Ishikawa (cell line): ENCODE results near the gene TNNC1.

Experiments
- CEBPB ChIP-seq: IDR thresholded peaks from 2 replicates; pipeline ENCODE4 v1.6.1; 2012
- EP300 ChIP-seq: IDR thresholded peaks from 2 replicates; pipeline ENCODE4 v1.6.1; 2012; ENCODE audit warnings: borderline replicate concordance
- FOXM1 ChIP-seq: IDR thresholded peaks from 2 replicates; pipeline ENCODE4 v1.6.1; 2012; ENCODE audit warnings: low read depth, borderline replicate concordance
- MAX ChIP-seq: IDR thresholded peaks from 2 replicates; pipeline ENCODE4 v1.6.1; 2012
- NFIC ChIP-seq: IDR thresholded peaks from 2 replicates; pipeline ENCODE4 v1.6.1; 2012
- RAD21 ChIP-seq: IDR thresholded peaks from 2 replicates; pipeline ENCODE4 v1.6.1; 2012; ENCODE audit warnings: low read depth
- TAF1 ChIP-seq: IDR thresholded peaks from 2 replicates; pipeline ENCODE4 v1.6.1; 2012; ENCODE audit warnings: low read depth, mild to moderate bottlenecking
- USF1 ChIP-seq: IDR thresholded peaks from 2 replicates; pipeline ENCODE4 v1.6.1; 2012
- YY1 ChIP-seq: IDR thresholded peaks from 2 replicates; pipeline ENCODE4 v1.6.1; 2012; ENCODE audit warnings: low read depth
- ZBTB7A ChIP-seq: IDR thresholded peaks from 2 replicates; pipeline ENCODE4 v1.6.1; 2012; ENCODE audit warnings: low read depth
- TF ChIP-seq, protein P1 (sequence below): IDR thresholded peaks from 2 replicates; pipeline ENCODE4 v1.6.1; 2012; ENCODE audit warnings: low read depth, mild to moderate bottlenecking

GRCh38 chr3:52438104-52438376 lies 15.8 kb downstream of the TNNC1 start:
- no peak for TF ChIP-seq YY1
- no peak for TF ChIP-seq EP300
- TF ChIP-seq NFIC: no peak
- no peak for TF ChIP-seq TAF1
- TF ChIP-seq RAD21: no peak
- no peak for TF ChIP-seq FOXM1
- no peak for TF ChIP-seq USF1
- no peak for TF ChIP-seq MAX
- no peak for TF ChIP-seq ZBTB7A
- TF ChIP-seq CEBPB: no peak
- TF ChIP-seq, protein P1, sequence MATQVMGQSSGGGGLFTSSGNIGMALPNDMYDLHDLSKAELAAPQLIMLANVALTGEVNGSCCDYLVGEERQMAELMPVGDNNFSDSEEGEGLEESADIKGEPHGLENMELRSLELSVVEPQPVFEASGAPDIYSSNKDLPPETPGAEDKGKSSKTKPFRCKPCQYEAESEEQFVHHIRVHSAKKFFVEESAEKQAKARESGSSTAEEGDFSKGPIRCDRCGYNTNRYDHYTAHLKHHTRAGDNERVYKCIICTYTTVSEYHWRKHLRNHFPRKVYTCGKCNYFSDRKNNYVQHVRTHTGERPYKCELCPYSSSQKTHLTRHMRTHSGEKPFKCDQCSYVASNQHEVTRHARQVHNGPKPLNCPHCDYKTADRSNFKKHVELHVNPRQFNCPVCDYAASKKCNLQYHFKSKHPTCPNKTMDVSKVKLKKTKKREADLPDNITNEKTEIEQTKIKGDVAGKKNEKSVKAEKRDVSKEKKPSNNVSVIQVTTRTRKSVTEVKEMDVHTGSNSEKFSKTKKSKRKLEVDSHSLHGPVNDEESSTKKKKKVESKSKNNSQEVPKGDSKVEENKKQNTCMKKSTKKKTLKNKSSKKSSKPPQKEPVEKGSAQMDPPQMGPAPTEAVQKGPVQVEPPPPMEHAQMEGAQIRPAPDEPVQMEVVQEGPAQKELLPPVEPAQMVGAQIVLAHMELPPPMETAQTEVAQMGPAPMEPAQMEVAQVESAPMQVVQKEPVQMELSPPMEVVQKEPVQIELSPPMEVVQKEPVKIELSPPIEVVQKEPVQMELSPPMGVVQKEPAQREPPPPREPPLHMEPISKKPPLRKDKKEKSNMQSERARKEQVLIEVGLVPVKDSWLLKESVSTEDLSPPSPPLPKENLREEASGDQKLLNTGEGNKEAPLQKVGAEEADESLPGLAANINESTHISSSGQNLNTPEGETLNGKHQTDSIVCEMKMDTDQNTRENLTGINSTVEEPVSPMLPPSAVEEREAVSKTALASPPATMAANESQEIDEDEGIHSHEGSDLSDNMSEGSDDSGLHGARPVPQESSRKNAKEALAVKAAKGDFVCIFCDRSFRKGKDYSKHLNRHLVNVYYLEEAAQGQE: no peak
